Endothelial cell of umbilical vein (primary cell): ENCODE results near the gene MDFIC. TPM values are rescaled to one million over a fixed set of nuclear protein-coding genes. Genes with fewer than 3 reads are reported as not detected.

Experiments
- BruUV-seq: library from RNA; stranded (reverse); fragments of 400-500 nt; replicated peaks from 2 replicates; lab custom pipeline; 2021; lab: Mats Ljungman, UMichigan
- CTCF ChIA-PET: fragments of 300-600, 350-600 bp; sonication (Branson Sonifier 250); formaldehyde crosslinking; loops from one replicate; lab custom pipeline; 2021; ENCODE audit warnings: antibody characterized with exemption, inconsistent platforms; lab: Charles Lee
- POLR2A ChIA-PET: fragments of 300-600, 350-600 bp; sonication (Branson Sonifier 250); formaldehyde crosslinking; loops from one replicate; lab custom pipeline; 2021; ENCODE audit warnings: antibody characterized with exemption, inconsistent platforms; lab: Charles Lee
- DNase-seq: peaks from one replicate; pipeline ENCODE4 v3.0.0-alpha.2; 2011; ENCODE audit warnings: low read depth, low spot score
- FAIRE-seq: peaks from 2 replicates; lab custom pipeline; 2011; peaks lifted over from hg19 to GRCh38; lab: Jason Lieb, UNC
- H2AFZ ChIP-seq: 2 replicates; pipeline ENCODE4 v1.6.0; 2012; ENCODE audit warnings: low read depth, low read length, control low read depth, inconsistent platforms
- H3K27ac ChIP-seq: 2 replicates; pipeline ENCODE4 v1.5.1; 2011; ENCODE audit warnings: low read depth, mild to moderate bottlenecking, control low read depth, low read length, moderate library complexity; ENCODE audit not compliant: insufficient read depth
- H3K27me3 ChIP-seq, 2 experiments: 2 replicates each; pipeline versions ENCODE4 v1.6.0 to v1.6.1; 2011; ENCODE audit warnings: low read length in 2 of 2, mixed read lengths in 1 of 2; ENCODE audit not compliant: control insufficient read depth in 2 of 2, insufficient read depth in 2 of 2
- H3K36me3 ChIP-seq, 2 experiments: 2 replicates in 1 of 2; 3 replicates in 1 of 2; pipeline ENCODE4 v1.5.1; 2011; ENCODE audit warnings: low read length in 2 of 2, mild to moderate bottlenecking in 1 of 2, moderate library complexity in 1 of 2; ENCODE audit not compliant: control insufficient read depth in 2 of 2, insufficient read depth in 2 of 2; ENCODE audit errors: extremely low read depth in 1 of 2
- H3K4me1 ChIP-seq: 3 replicates; pipeline ENCODE4 v1.5.1; 2011; ENCODE audit warnings: mild to moderate bottlenecking, low read length; ENCODE audit not compliant: control insufficient read depth, insufficient read depth; ENCODE audit errors: extremely low read depth
- H3K4me2 ChIP-seq: 2 replicates; pipeline ENCODE4 v1.6.1; 2011; ENCODE audit warnings: low read length, control low read depth, mixed read lengths; ENCODE audit not compliant: insufficient read depth
- H3K4me3 ChIP-seq, 3 experiments: fragments of 200-600 bp in 1 of 3; sonication (generic), shearing (Covaris generic) in 1 of 3; replicated peaks in 1 of 3; 2 replicates each; pipeline ENCODE4 v1.5.1; 2011 to 2016; ENCODE audit warnings: control low read depth in 3 of 3, low read length in 3 of 3, mild to moderate bottlenecking in 2 of 3, inconsistent platforms in 1 of 3, low read depth in 1 of 3, moderate library complexity in 1 of 3; ENCODE audit not compliant: insufficient read depth in 1 of 3
- H3K79me2 ChIP-seq: 2 replicates; pipeline ENCODE4 v1.6.0; 2012; ENCODE audit warnings: low read length, inconsistent platforms; ENCODE audit not compliant: control insufficient read depth, insufficient read depth
- H3K9ac ChIP-seq: replicated peaks from 2 replicates; pipeline ENCODE3; 2011; ENCODE audit warnings: low read length, control low read depth; ENCODE audit not compliant: insufficient read depth; ENCODE audit errors: extremely low read depth
- H3K9me1 ChIP-seq: replicated peaks from 3 replicates; pipeline ENCODE4 v1.6.0; 2011; ENCODE audit warnings: mild to moderate bottlenecking, low read length; ENCODE audit not compliant: control insufficient read depth, insufficient read depth; ENCODE audit errors: extremely low read depth
- H3K9me3 ChIP-seq: replicated peaks from 2 replicates; pipeline ENCODE4 v1.5.1; 2012; ENCODE audit warnings: low read length, inconsistent platforms; ENCODE audit not compliant: control insufficient read depth, insufficient read depth
- H4K20me1 ChIP-seq: replicated peaks from 2 replicates; pipeline ENCODE3; 2011; ENCODE audit warnings: mild to moderate bottlenecking, low read length; ENCODE audit not compliant: control insufficient read depth, insufficient read depth; ENCODE audit errors: extremely low read depth
- CTCF ChIP-seq, 2 donors: IDR thresholded peaks; 1 replicate in 1 of 2; 2 replicates in 1 of 2; pipeline ENCODE4 v1.5.1; 2011; ENCODE audit warnings: low read length in 2 of 2, mild to moderate bottlenecking in 2 of 2, moderate library complexity in 2 of 2, control low read depth in 1 of 2, inconsistent platforms in 1 of 2, low read depth in 1 of 2; ENCODE audit not compliant: insufficient read depth in 1 of 2; ENCODE audit errors: extremely low read depth in 1 of 2
- EZH2 ChIP-seq: IDR thresholded peaks from 2 replicates; pipeline ENCODE4 v1.6.1; 2012; ENCODE audit warnings: borderline replicate concordance, low read depth, mild to moderate bottlenecking, moderate library complexity, low read length, inconsistent platforms; ENCODE audit not compliant: severe bottlenecking
- FOS ChIP-seq: IDR thresholded peaks from 2 replicates; pipeline ENCODE4 v1.6.1; 2011; ENCODE audit warnings: mild to moderate bottlenecking, low read length, moderate library complexity, borderline replicate concordance; ENCODE audit not compliant: insufficient read depth
- GATA2 ChIP-seq: IDR thresholded peaks from 2 replicates; pipeline ENCODE4 v1.7.0; 2011; ENCODE audit warnings: low read depth, mild to moderate bottlenecking, moderate library complexity, mixed read lengths, low read length; ENCODE audit not compliant: insufficient read length, insufficient read depth
- JUN ChIP-seq: IDR thresholded peaks from 2 replicates; pipeline ENCODE4 v1.6.1; 2011; ENCODE audit warnings: borderline replicate concordance, low read depth; ENCODE audit not compliant: insufficient read length, insufficient read depth
- MAX ChIP-seq: IDR thresholded peaks from 2 replicates; pipeline ENCODE4 v1.6.1; 2011; ENCODE audit not compliant: insufficient read depth, insufficient read length
- MYC ChIP-seq: IDR thresholded peaks from one replicate; pipeline ENCODE4 v1.6.1; 2011; ENCODE audit warnings: mild to moderate bottlenecking, low read depth, low read length
- POLR2A ChIP-seq: IDR thresholded peaks from 2 replicates; pipeline ENCODE4 v1.6.1; 2012; ENCODE audit warnings: low read depth, mild to moderate bottlenecking, control low read depth, low read length
- POLR2AphosphoS5 ChIP-seq: IDR thresholded peaks from 2 replicates; pipeline ENCODE4 v1.6.1; 2012; ENCODE audit warnings: low read depth, mild to moderate bottlenecking, control low read depth, low read length, moderate library complexity; ENCODE audit not compliant: insufficient read depth
- dilution Hi-C: fragments of 300-500 bp; cut with MboI; formaldehyde crosslinking; loops from one replicate; pipeline ENCODE4 v1.15.0; 2019; ENCODE audit warnings: low sequenced_read_pairs; ENCODE audit not compliant: extremely low pct_ligation_motif_present
- intact Hi-C: fragments of 100-400 bp; cut with micrococcal nuclease; formaldehyde crosslinking; loops from one replicate; pipeline ENCODE4 v1.10.0; 2022
- polyA plus RNA-seq, 4 experiments: library from polyadenylated mRNA; depleted of rRNA in 3 of 4; stranded (reverse) in 3 of 4; unstranded in 1 of 4; fragments of >200 nt; gene quantifications; 2 replicates each; pipeline versions ENCODE4 v1.2.1 to v1.2.3, GENCODE V29; 2011 to 2012; ENCODE audit warnings: missing spikeins in 1 of 4
- total RNA-seq: library from RNA; stranded (reverse); gene quantifications from 2 replicates; pipeline ENCODE4 v1.2.3, GENCODE V29; 2021

The MDFIC gene
- total and polyA plus RNA-seq, 2 donors (not counting 3 experiments of a cell fraction or from before 2014, with no cell fraction given): 6.5 to 14.2 TPM

DNA sequence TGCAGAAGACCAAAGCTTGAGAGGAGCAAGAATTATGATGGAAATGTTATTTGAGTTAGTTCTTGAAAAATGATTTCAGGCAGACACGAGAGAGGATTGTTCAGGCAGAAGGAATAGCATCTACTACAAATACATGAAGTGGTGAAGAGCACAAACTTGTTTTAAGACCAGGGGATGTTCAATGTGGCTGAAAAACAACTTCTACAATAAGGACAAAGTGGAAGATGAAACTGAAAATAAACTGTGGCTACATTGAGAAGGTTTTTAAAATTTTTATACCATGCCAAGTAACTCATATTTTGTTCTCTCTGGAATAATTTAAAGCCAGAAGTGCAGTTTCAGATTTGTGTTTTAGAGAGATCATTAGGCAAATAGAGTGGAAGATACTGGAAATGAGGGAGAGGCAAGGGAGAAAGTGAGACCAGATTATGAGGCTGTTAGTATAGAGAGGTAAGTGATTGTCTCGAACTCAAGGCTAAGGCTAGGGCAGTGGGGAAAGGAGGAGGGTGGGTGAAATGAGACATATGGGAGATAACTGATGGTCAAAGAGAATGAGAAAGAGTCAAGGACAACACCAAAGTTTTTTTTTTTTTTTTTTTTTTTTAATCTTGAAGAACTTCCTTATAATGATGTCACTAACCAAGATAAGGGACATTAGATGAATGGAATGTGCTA, 115.4 kb downstream of the MDFIC start:
- FAIRE-seq: no peak
- Histone ChIP-seq H4K20me1 (no peaks in the 10 kb centered on the region), H3K9me3 (no peaks in the 10 kb centered on the region), H3K9me1 (no peaks in the 10 kb centered on the region), H3K9ac (no peak overlapping the region), H2AFZ (no peak overlapping the region), H3K4me1 (no peaks in the 10 kb centered on the region), H3K27me3 (peaks cover 13 to 27% of the 10 kb centered on the region in 2 experiments), H3K4me3 (no peak overlapping the region), H3K4me2 (no peak overlapping the region), H3K79me2 (no peaks in the 10 kb centered on the region), H3K36me3 (no peaks in the 10 kb centered on the region), H3K27ac (no peak overlapping the region)
- POLR2A ChIA-PET: no interaction called here
- TF ChIP-seq FOS (no peak), GATA2 (no peak), POLR2AphosphoS5 (no peak), MAX (no peak)
- dilution Hi-C loops: no loop called here
- CTCF ChIA-PET: no interaction called here
- BruUV-seq: no TSS peak
- intact Hi-C loops: no loop called here
- no peak for DNase-seq

DNA sequence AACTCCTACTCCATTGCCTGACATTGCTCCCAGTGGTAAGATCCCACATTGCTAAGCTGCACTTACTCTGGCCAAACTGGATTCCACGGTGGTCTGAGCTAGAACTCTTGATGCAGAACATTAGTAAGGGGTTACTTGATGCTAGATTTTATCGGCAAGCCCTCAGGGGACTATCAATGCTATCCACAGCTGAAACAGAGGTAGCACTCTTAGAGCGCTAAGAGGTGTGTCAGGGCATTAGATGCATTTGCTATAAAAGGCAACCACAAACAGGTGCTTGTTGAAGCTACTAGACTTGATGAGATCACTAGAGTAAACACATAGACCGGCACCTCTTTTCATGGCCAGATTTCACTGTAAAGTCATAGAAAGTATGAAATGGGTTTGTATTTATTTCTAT, 116.3 kb downstream of the MDFIC start:
- CTCF ChIA-PET: interaction anchor here (1.0 kb wide), 1 partner anchor 179 kb away, joined by 3 read pairs; no protein-coding TSS in a partner anchor
- FAIRE-seq (no peak), DNase-seq (no peak)
- Histone ChIP-seq H4K20me1 (no peaks in the 10 kb centered on the region), H3K4me3 (no peak overlapping the region), H3K79me2 (no peaks in the 10 kb centered on the region), H3K4me2 (no peak overlapping the region), H3K36me3 (no peaks in the 10 kb centered on the region), H3K9ac (no peak overlapping the region), H2AFZ (no peak overlapping the region), H3K4me1 (no peaks in the 10 kb centered on the region), H3K27me3 (peaks cover 19 to 35% of the 10 kb centered on the region in 2 experiments), H3K27ac (no peak overlapping the region), H3K9me1 (no peaks in the 10 kb centered on the region), H3K9me3 (no peaks in the 10 kb centered on the region)
- POLR2A ChIA-PET: no interaction called here
- dilution Hi-C loops (no loop called here), intact Hi-C loops (no loop called here)
- TF ChIP-seq EZH2: no peak
- TF ChIP-seq POLR2A: no peak
- no peak for TF ChIP-seq JUN
- TF ChIP-seq GATA2: no peak
- no peak for TF ChIP-seq FOS
- TF ChIP-seq MYC: no peak
- TF ChIP-seq MAX: no peak
- no peak for TF ChIP-seq POLR2AphosphoS5
- TF ChIP-seq CTCF (IDR thresholded peaks at IDR 0.05; ENCODE audit: extremely low read depth in 1 of 2, insufficient read depth in 1 of 2, low read depth in 1 of 2, low read length in 2 of 2): no peak
- no TSS peak for BruUV-seq
